Prostate gland (tissue), 2 donors: ENCODE measurements around the gene SRD5A1.

Experiments used
- CTCF ChIP-seq, 4 experiments: fragments of 200-600 bp in 2 of 4; fragments of 450-650 bp in 2 of 4; sonication (generic) in 2 of 4; IDR thresholded peaks; 1 replicate in 3 of 4; 2 replicates in 1 of 4; pipeline ENCODE4 v1.5.1; 2016 to 2019; ENCODE audit warnings: antibody characterized with exemption in 4 of 4, mild to moderate bottlenecking in 2 of 4, moderate library complexity in 2 of 4
- POLR2A ChIP-seq: fragments of 450-650 bp; IDR thresholded peaks from one replicate; pipeline ENCODE4 v1.6.1; 2016; ENCODE audit warnings: antibody characterized with exemption, mild to moderate bottlenecking

GRCh38 chr5:6597557-6597956 lies 35.7 kb upstream of the SRD5A1 start:
- TF ChIP-seq CTCF (IDR thresholded peaks at IDR 0.05) (no peak), POLR2A (no peak)
